Measurements from ENCODE around the gene DPH1. TPM values are rescaled to one million over a fixed set of nuclear protein-coding genes. Genes with fewer than 3 reads are reported as not detected.

DPH1 gene
- polyA plus RNA-seq, 2 of the 4 experiments (the other 2 are of a cell fraction): 25.5 to 33.6 TPM

DNA sequence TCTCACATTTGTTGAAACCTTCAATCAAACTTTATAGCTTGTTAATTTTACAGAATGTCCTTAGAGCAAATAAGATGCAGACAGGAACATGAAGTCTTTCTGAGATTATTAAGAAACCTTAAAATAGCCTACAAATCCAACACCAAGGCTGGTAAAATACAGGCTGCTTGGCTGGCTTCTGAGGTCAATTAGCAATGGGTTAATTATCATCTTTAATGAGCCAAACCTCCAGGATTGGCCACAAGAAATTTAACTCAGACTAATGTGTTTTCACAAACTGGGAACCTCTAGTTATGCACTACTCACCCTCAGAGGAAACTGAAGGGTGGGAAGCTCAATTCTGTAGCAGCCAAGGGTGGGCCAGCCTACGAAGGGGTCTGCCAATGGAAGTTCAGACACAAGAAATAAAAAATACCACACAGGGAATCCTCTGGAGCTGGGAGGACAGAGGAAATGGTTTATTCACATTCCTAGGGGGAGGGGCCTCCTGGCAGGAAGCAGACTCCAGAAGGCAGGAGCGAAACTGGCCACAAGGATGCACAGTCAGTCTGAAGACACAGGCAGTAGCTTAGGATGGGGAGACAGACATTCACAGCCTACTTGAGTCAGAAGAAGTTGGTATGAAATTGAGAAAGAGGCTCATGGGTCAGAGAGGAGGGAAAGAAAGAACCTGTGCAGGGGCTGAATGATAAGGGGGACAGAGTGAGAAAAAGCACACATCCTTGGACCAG lies 61.0 kb downstream of the DPH1 start:
- no peaks in the 10 kb centered on the region for H3K9me3 ChIP-seq
- peak; percentile 51 to 54 for DNase-seq (ENCODE audit: low read depth in 1 of 2, low spot score in 1 of 2)
- peak; percentile 63 to 72; a peak in 4 of 6 replicates for ATAC-seq
- WGBS (ENCODE audit: missing lambda C conversion rate): 83% methylated on average over 2 of the region's 2 CpGs
- H3K4me1 ChIP-seq: no peaks in the 10 kb centered on the region; the same call in 2 of the 3 replicates
- H3K27ac ChIP-seq: no peak overlapping the region
- H3K4me2 ChIP-seq: no peak overlapping the region
- CTCF ChIA-PET: interaction anchor here (0.5 to 4.7 kb wide), 14 partner anchors 10 to 213 kb away, joined by 3 to 31 read pairs (median 4); partner anchors contain the start of genes SMG6 and SRR
- FAIRE-seq: no peak
- no peak overlapping the region for H3K4me3 ChIP-seq
- TF ChIP-seq, protein P1, sequence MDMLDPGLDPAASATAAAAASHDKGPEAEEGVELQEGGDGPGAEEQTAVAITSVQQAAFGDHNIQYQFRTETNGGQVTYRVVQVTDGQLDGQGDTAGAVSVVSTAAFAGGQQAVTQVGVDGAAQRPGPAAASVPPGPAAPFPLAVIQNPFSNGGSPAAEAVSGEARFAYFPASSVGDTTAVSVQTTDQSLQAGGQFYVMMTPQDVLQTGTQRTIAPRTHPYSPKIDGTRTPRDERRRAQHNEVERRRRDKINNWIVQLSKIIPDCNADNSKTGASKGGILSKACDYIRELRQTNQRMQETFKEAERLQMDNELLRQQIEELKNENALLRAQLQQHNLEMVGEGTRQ (IDR thresholded peaks at IDR 0.05): no peak
- TF ChIP-seq TP53 (CRISPR knock-in tag; IDR thresholded peaks at IDR 0.05) (no peak), NFE2L2 (conservative IDR thresholded peaks at IDR 0.05; ENCODE audit: low read length) (no peak), NR3C1 (IDR thresholded peaks at IDR 0.05) (no peak), FOSL2 (IDR thresholded peaks at IDR 0.05) (no peak), FOSL2 (CRISPR knock-in tag; IDR thresholded peaks at IDR 0.05) (no peak), SMC3 (IDR thresholded peaks at IDR 0.05) (no peak), KDM1A (IDR thresholded peaks at IDR 0.05; ENCODE audit: low read depth) (no peak), SREBF2 (IDR thresholded peaks at IDR 0.05) (no peak), ZC3H11A (IDR thresholded peaks at IDR 0.05) (no peak), CHD4 (IDR thresholded peaks at IDR 0.05; ENCODE audit: borderline replicate concordance) (no peak)
- TF ChIP-seq, protein P2, sequence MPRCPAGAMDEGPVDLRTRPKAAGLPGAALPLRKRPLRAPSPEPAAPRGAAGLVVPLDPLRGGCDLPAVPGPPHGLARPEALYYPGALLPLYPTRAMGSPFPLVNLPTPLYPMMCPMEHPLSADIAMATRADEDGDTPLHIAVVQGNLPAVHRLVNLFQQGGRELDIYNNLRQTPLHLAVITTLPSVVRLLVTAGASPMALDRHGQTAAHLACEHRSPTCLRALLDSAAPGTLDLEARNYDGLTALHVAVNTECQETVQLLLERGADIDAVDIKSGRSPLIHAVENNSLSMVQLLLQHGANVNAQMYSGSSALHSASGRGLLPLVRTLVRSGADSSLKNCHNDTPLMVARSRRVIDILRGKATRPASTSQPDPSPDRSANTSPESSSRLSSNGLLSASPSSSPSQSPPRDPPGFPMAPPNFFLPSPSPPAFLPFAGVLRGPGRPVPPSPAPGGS (IDR thresholded peaks at IDR 0.05): no peak
- POLR2A ChIA-PET: no interaction called here

DNA sequence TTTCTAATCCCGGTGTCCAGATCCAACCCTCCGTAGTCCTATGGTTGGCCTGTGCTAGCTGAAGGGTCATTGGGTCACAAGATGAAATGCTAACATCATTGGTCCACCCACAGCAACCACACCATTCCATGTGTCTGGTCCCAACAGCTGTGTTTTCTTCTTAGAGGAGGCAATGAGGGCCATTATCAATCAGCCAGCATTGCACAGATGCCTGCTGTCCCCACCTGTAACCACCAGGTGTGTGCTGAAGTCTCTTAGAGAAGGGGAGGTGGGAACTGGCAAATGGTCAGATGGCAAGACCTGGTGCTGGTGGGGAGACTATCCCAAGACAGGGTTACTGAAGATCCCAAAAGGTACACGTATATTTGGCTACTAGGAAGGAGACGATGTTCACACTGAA lies 62.3 kb downstream of the DPH1 start:
- Histone ChIP-seq H3K9me3 (no peaks in the 10 kb centered on the region), H3K4me1 (no peaks in the 10 kb centered on the region), H3K27ac (no peak overlapping the region), H3K4me3 (no peak overlapping the region), H3K4me2 (no peak overlapping the region)
- TF ChIP-seq SMC3 (IDR thresholded peaks at IDR 0.05): no peak
- no peak for TF ChIP-seq JUN (IDR thresholded peaks at IDR 0.05)
- no peak for TF ChIP-seq PHF8 (IDR thresholded peaks at IDR 0.05; ENCODE audit: borderline replicate concordance, low read depth)
- no peak for TF ChIP-seq ZNF302 (CRISPR knock-in tag; IDR thresholded peaks at IDR 0.05)
- TF ChIP-seq ZSCAN20 (CRISPR knock-in tag; IDR thresholded peaks at IDR 0.05): no peak
- TF ChIP-seq TP53 (CRISPR knock-in tag; IDR thresholded peaks at IDR 0.05): no peak
- TF ChIP-seq CBX8 (IDR thresholded peaks at IDR 0.05): no peak
- no peak for TF ChIP-seq CHD2 (IDR thresholded peaks at IDR 0.05; ENCODE audit: low read length, partially characterized antibody)
- no peak for TF ChIP-seq HOXB13 (CRISPR knock-in tag; IDR thresholded peaks at IDR 0.05; ENCODE audit: low read depth)
- TF ChIP-seq, protein P3, sequence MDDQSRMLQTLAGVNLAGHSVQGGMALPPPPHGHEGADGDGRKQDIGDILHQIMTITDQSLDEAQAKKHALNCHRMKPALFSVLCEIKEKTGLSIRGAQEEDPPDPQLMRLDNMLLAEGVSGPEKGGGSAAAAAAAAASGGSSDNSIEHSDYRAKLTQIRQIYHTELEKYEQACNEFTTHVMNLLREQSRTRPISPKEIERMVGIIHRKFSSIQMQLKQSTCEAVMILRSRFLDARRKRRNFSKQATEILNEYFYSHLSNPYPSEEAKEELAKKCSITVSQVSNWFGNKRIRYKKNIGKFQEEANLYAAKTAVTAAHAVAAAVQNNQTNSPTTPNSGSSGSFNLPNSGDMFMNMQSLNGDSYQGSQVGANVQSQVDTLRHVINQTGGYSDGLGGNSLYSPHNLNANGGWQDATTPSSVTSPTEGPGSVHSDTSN (IDR thresholded peaks at IDR 0.05): no peak
- TF ChIP-seq ZFP36 (IDR thresholded peaks at IDR 0.05; ENCODE audit: borderline replicate concordance, partially characterized antibody): no peak
- TF ChIP-seq EHMT2 (IDR thresholded peaks at IDR 0.05; ENCODE audit: low read depth): no peak
- TF ChIP-seq EP300 (IDR thresholded peaks at IDR 0.05): no peak
- TF ChIP-seq HDAC2 (IDR thresholded peaks at IDR 0.05): no peak
- no peak for TF ChIP-seq MAZ (IDR thresholded peaks at IDR 0.05; ENCODE audit: borderline replicate concordance, low read depth, low read length)
- 95% methylated on average over 4 of the region's 4 CpGs for WGBS (ENCODE audit: missing lambda C conversion rate)
- ATAC-seq (no peak), DNase-seq (ENCODE audit: low read depth in 1 of 2, low spot score in 1 of 2) (no peak), FAIRE-seq (no peak)
- POLR2A ChIA-PET: no interaction called here
- CTCF ChIA-PET: interaction anchor here (0.5 to 4.3 kb wide), 6 partner anchors 11 to 190 kb away, joined by 3 to 21 read pairs (median 9); partner anchors contain the start of gene HIC1

Data from A549 (cell line).